Effector memory CD8-positive, alpha-beta T cell (primary cell): ENCODE measurements around the gene ADGRG1.

Source experiments
- ATAC-seq: fragments of 150-1000 bp; cut with Tn5 transposase; replicated peaks from 2 replicates; pipeline ENCODE4 v1.10.0; 2021; ENCODE audit warnings: mild to moderate bottlenecking, moderate library complexity
- DNase-seq, 3 experiments: peaks; one replicate each; pipeline ENCODE4 v3.0.0; 2021
- H3K27ac Mint-ChIP-seq, 2 donors: one replicate each; pipeline ENCODE4 v1.8.0; 2022; ENCODE audit warnings: mild to moderate bottlenecking in 2 of 2, mixed read lengths in 2 of 2, moderate library complexity in 2 of 2
- H3K27me3 Mint-ChIP-seq, 2 donors: one replicate each; pipeline ENCODE4 v1.8.0; 2022; ENCODE audit warnings: mixed read lengths in 2 of 2
- H3K36me3 Mint-ChIP-seq: one replicate; pipeline ENCODE4 v1.8.0; 2022; ENCODE audit warnings: mild to moderate bottlenecking, moderate library complexity, mixed read lengths; ENCODE audit not compliant: insufficient read depth
- H3K4me1 Mint-ChIP-seq, 2 donors: one replicate each; pipeline ENCODE4 v1.8.0; 2022; ENCODE audit warnings: low read depth in 2 of 2, mixed read lengths in 2 of 2
- H3K4me3 Mint-ChIP-seq, 2 donors: one replicate each; pipeline ENCODE4 v1.8.0; 2022; ENCODE audit warnings: mild to moderate bottlenecking in 2 of 2, mixed read lengths in 2 of 2, moderate library complexity in 2 of 2
- H3K9me3 Mint-ChIP-seq, 2 donors: one replicate each; pipeline ENCODE4 v1.8.0; 2022; ENCODE audit warnings: mixed read lengths in 2 of 2

ADGRG1 gene

DNA sequence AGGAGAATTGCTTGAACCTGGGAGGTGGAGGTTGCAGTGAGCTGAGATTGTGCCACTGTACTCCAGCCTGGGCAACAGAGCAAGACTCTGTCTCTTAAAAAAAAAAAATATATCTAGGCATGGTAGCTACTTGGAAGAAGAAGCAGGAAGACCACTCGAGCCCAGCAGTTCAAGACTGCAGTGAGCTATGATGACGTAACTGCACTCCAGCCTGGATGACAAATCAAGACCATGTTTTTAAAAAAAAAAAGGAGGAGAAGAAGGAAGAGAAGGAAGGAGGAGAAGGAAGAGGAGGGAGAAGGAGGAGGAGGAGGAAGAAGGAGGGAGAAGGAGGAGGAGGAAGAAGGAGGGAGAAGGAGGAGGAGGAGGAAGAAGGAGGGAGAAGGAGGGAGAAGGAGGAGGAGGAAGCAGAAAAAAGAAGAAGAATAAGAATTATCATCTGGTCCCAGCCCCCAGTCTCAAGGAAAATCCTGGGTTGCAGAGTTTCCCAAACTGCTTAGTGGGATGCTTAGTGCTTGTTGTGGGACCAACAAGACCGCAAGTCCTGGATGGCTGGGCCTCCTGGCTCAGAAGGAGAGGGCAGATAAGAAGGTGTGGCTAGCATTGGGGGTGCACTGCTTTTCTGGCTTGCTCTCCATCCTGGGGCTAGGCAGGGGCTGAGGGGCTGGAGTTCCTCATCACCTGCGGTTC is 62.5 kb downstream of the ADGRG1 start:
- Mint-ChIP-seq H3K9me3 (no peaks in the 10 kb centered on the region), H3K36me3 (peaks cover 6% of the 10 kb centered on the region), H3K4me1 (peaks cover 21% of the 10 kb centered on the region in 2 donors), H3K4me3 (no peak overlapping the region), H3K27me3 (peaks cover 6 to 13% of the 10 kb centered on the region in 2 donors), H3K27ac (peak overlapping the region in 1 of 2 donors; percentile 88)
- ATAC-seq (no peak), DNase-seq (no peak)

DNA sequence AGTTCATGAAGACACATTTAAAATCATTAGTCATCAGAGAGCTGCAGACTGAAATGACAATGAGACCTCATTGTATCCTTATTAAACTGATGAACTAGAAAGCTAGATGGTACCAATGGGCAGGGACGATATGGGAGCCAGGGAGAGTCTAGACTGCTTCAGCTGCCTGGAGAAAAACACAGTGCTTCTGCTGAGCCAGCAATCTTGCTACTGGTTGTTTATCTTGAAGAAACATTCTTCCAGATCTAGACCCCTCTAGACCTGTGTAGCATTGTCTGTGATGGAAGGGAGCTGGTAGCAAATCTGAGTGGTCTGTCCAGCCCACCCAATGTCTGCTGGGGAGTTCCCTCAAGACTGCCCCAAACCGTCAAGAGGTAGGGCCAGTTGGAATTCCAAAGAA is 64.2 kb downstream of the ADGRG1 start:
- ATAC-seq, result no peak
- DNase-seq, result no peak
- no peaks in the 10 kb centered on the region for H3K9me3 Mint-ChIP-seq
- peaks cover 6% of the 10 kb centered on the region for H3K36me3 Mint-ChIP-seq
- H3K27me3 Mint-ChIP-seq, result peaks cover 6 to 13% of the 10 kb centered on the region in 2 donors
- H3K4me3 Mint-ChIP-seq, result no peak overlapping the region
- peaks cover 21% of the 10 kb centered on the region in 2 donors for H3K4me1 Mint-ChIP-seq
- H3K27ac Mint-ChIP-seq, result peak overlapping the region in 1 of 2 donors; percentile 18

DNA sequence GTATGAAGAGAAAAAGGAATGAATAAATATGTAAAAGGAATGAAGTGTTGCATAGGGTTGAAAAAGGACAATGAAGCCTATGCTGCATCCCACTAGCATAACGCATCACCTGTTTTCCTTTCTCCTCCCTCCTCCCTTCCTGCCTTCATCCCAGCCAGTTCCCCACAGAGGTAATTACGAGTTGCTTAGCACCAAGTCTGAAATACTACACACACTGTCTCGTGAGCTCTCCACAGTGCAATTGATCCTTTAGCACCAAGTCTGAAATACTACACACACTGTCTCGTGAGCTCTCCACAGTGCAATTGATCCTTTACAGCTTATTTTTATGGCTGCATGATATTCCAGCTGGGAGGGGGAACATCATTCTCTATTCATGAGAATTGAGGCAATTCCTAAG is 65.1 kb downstream of the ADGRG1 start:
- Mint-ChIP-seq H3K4me3 (no peak overlapping the region), H3K36me3 (peaks cover 6% of the 10 kb centered on the region), H3K9me3 (no peaks in the 10 kb centered on the region), H3K27ac (peak overlapping the region in 1 of 2 donors; percentile 36), H3K4me1 (peaks cover 14 to 21% of the 10 kb centered on the region in 2 donors), H3K27me3 (peaks cover 6 to 13% of the 10 kb centered on the region in 2 donors)
- no peak for ATAC-seq
- no peak for DNase-seq

DNA sequence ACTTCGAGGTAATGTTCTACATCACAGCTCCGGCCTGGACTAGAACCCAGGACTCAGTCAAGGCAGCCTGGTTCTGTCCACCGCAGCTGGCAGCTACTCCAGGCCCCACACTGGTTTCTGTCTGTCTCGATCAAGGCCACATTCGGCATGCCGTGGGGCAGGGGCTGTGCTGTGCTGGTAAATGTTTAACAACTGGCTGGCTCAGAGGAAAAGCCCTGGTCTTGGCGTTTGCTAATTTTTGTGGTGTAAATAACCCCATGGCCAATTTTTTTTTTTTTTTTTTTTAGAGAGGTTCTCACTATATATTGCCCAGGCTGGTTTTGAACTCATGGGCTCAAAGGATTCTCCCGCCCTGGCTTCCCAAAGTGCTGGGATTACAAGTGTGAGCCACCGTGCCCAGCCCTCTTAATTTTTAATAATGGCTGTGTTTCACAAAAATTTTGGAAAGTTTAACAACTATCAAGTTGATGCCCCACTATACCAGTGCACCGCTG is 65.8 kb downstream of the ADGRG1 start:
- H3K9me3 Mint-ChIP-seq, result no peaks in the 10 kb centered on the region
- H3K27ac Mint-ChIP-seq, result peak overlapping the region in 1 of 2 donors; percentile 32
- peaks cover 9 to 19% of the 10 kb centered on the region in 2 donors for H3K4me1 Mint-ChIP-seq
- ATAC-seq (no peak), DNase-seq (no peak)
- peaks cover 6 to 13% of the 10 kb centered on the region in 2 donors for H3K27me3 Mint-ChIP-seq
- no peak overlapping the region for H3K4me3 Mint-ChIP-seq
- peaks cover 6% of the 10 kb centered on the region for H3K36me3 Mint-ChIP-seq

DNA sequence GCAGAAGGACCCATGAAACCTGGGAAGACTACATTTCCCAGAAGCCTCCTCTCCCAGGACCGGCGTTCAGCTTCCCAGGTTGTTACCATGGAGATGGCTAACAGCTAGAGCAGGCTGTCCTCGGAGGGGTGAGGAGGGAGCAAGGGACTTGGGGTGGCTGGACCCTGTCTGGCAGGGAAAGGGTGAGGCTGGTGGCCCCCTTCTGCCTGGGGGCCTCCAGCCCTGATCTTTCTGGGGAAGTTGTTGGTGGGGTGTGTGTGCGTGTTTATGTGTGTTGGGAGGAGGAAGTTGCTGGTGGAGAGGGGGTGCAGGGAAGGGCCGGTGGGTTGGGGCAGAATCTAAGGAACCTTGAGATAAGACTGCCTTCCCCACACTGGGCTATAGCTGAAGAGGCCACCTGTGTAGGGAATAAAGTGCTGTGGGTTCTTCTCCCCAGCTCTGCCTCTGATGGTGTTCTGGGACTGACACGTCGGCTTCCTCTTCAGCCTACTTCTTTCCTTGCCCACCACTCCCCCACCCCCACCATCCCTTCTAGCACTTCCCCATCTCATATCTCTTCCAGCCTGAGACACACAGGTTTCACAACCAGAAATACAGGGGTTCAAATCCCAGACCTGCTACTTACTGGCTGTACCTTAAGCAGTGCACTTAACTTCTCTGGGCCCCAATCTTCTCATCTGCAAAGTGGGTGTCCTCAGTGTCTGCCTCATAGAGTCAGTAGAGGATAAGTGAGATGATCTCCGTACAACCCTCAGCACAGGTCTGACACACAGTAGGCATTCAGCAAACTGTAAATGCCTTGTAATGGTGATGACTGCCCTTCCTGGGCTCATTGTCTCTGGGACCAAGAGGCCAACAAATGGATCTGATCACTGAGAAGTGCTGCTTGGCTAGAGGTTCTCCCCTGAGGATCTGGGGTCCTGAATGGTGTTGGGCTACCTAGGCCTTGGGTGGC is 66.6 kb downstream of the ADGRG1 start, which contains the start of gene DRC7:
DRC7 (plus strand) TSS at position 82 of the 955 bp plus-strand sequence. CDS start 3,144 bp downstream, outside the sequence.
- no peaks in the 10 kb centered on the region for H3K9me3 Mint-ChIP-seq
- peaks cover 6 to 13% of the 10 kb centered on the region in 2 donors for H3K27me3 Mint-ChIP-seq
- peak within 1 kb of the TSS in 1 of 2 donors; percentile 5 for H3K4me3 Mint-ChIP-seq
- H3K4me1 Mint-ChIP-seq, result peaks cover 3 to 12% of the 10 kb centered on the region in 2 donors
- no peak for ATAC-seq
- H3K36me3 Mint-ChIP-seq, result peaks cover 6% of the 10 kb centered on the region
- H3K27ac Mint-ChIP-seq, result peak within 1 kb of the TSS; percentile 32 to 36
- no peak for DNase-seq

DNA sequence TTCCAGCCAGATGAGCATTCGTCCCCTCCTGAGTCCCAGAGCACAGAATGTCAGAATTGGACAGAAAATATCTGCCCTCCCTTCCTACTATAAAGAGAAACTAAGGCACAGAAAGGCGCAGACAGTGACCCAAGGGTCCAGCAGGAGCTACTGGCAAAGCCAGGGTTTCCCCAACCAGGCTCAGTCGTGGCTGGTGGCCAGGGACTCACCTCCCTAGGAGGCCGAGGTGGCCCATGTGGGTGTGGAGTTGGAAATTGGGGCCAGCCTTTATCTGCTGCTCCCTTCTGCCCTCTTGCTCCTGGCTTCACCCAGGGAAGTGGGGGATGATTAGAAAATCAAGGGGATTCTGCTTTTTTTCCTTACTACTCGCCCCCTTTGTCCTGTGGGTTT is 67.2 kb downstream of the ADGRG1 start:
- Mint-ChIP-seq H3K27me3 (peaks cover 4 to 13% of the 10 kb centered on the region in 2 donors), H3K4me1 (peaks cover 5 to 10% of the 10 kb centered on the region in 2 donors), H3K36me3 (peaks cover 6% of the 10 kb centered on the region), H3K9me3 (no peaks in the 10 kb centered on the region), H3K27ac (no peak overlapping the region), H3K4me3 (no peak overlapping the region)
- no peak for ATAC-seq
- no peak for DNase-seq

DNA sequence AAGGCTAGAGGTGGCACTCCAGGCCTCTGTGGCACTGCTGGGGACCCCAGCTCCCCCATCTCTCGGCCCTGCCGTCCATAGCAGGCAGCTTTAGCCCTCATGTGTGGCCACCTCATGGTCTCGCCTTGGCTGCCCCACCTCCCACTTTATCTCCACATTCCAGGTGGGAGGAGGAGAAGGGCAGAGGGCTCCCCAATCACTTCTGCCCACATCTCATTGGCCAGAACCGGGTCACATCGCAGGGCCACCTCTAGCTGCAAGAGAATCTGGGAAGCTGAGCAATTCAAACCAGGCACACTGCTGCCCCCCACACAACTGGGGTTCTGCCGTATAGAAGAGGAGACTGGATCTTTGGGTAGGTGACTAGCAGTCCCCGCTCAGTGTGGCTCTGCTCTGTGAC is 67.8 kb downstream of the ADGRG1 start:
- Mint-ChIP-seq H3K27me3 (peaks cover 0 to 13% of the 10 kb centered on the region in 2 donors), H3K4me1 (peaks cover 5 to 7% of the 10 kb centered on the region in 2 donors), H3K27ac (no peak overlapping the region), H3K9me3 (no peaks in the 10 kb centered on the region), H3K36me3 (peaks cover 6% of the 10 kb centered on the region), H3K4me3 (no peak overlapping the region)
- no peak for ATAC-seq
- no peak for DNase-seq

DNA sequence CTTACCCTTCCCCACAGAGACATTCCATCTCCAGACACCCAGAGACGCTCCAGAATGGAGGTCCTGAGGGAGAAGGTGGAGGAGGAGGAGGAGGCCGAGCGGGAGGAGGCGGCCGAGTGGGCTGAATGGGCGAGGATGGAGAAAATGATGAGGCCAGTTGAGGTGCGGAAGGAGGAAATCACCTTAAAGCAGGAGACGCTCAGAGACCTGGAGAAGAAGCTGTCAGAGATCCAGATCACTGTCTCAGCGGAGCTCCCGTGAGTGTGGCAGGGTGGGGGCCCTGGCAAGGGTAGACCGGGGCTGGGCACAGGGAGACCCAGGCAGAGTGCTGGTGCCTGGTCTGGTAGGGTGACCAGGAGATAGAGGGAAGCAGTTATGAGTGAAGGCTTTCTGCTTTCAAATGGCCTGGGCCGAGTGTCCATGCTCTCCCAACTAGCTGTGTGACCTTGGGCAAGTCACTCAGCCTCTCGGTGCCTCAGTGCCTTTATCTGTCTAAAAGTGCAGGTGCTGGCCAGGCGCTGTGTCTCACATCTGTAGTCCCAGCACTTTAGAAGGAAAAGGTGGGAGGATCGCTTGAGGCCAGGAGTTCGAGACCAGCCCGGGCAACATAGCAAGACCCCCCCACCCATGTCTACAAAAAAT is 69.6 kb downstream of the ADGRG1 start:
- peaks cover 4% of the 10 kb centered on the region for H3K36me3 Mint-ChIP-seq
- H3K4me1 Mint-ChIP-seq, result peaks cover 5 to 7% of the 10 kb centered on the region in 2 donors
- DNase-seq, result no peak
- no peak overlapping the region for H3K27ac Mint-ChIP-seq
- no peak for ATAC-seq
- H3K27me3 Mint-ChIP-seq, result peaks cover 0 to 7% of the 10 kb centered on the region in 2 donors
- no peaks in the 10 kb centered on the region for H3K9me3 Mint-ChIP-seq
- H3K4me3 Mint-ChIP-seq, result no peak overlapping the region

DNA sequence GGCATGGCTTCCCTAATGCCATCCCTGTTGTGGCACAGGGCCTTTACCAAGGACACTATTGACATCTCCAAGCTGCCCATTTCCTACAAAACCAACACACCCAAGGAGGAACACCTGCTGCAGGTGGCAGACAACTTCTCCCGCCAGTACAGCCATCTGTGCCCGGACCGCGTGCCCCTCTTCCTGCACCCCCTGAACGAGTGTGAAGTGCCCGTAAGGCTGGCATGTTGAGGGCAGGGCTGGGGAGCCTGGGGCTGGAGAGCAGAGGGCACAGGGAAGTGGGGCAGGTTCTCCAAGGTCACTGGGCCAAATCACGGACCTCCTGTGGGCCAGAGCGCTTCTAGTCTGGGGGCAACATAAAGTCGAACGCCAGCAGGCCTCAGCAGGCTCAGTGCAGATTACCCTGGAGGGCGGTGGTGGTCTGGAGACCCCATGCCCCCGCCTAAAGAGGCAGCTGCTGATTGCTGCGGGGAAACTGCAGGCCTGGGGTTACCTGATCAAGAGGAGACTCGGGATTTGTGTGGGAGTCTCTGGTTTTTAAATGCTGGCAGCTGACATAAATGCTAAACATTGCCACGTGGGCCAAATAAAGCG is 70.5 kb downstream of the ADGRG1 start:
- no peak overlapping the region for H3K27ac Mint-ChIP-seq
- ATAC-seq (no peak), DNase-seq (no peak)
- H3K27me3 Mint-ChIP-seq, result peaks cover 0 to under 1% of the 10 kb centered on the region in 2 donors
- peaks cover 4% of the 10 kb centered on the region for H3K36me3 Mint-ChIP-seq
- H3K9me3 Mint-ChIP-seq, result no peaks in the 10 kb centered on the region
- peaks cover 5 to 7% of the 10 kb centered on the region in 2 donors for H3K4me1 Mint-ChIP-seq
- H3K4me3 Mint-ChIP-seq, result no peak overlapping the region

DNA sequence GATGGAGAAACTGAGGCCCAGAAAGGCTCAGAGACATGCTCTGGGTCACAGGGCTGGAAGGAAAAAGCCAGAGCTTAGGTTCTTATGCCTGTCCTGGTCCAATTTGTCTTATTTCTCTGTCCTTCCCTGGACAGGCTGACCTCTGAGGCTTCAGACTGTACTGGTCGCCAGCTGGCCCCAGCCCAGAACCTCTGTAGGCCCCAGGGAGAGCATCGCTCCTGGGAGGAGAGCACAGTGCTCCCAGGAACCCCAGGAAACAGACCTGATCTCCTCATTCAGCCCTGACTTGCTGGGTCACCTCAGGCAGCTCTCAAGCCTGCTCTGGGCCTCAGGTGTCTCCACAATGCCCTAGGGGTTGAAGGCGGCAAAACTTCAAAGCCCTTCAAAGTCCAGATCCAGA is 71.1 kb downstream of the ADGRG1 start:
- no peaks in the 10 kb centered on the region for H3K9me3 Mint-ChIP-seq
- ATAC-seq (no peak), DNase-seq (no peak)
- no peaks in the 10 kb centered on the region for H3K27me3 Mint-ChIP-seq
- H3K4me3 Mint-ChIP-seq, result no peak overlapping the region
- no peak overlapping the region for H3K27ac Mint-ChIP-seq
- H3K36me3 Mint-ChIP-seq, result peaks cover 4% of the 10 kb centered on the region
- H3K4me1 Mint-ChIP-seq, result peaks cover 5 to 7% of the 10 kb centered on the region in 2 donors

DNA sequence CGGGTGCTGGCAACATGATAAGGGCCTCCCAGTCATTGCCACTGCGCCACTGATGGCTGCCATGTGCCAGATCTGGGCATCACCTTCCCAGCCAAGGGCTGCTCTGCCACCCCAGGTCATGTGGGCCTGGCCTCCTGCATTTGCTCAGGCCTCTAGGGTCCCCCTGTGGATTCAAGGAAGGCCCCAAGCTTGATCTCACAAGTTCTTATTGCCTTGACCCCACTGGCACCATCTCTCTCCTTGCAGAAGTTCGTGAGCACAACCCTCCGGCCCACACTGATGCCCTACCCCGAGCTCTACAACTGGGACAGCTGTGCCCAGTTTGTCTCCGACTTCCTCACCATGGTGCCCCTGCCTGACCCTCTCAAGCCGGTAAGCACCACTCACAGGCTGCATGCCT is 71.5 kb downstream of the ADGRG1 start:
- H3K27me3 Mint-ChIP-seq, result no peaks in the 10 kb centered on the region
- peaks cover 4% of the 10 kb centered on the region for H3K36me3 Mint-ChIP-seq
- ATAC-seq, result no peak
- H3K27ac Mint-ChIP-seq, result peak overlapping the region in 1 of 2 donors; percentile 33
- no peaks in the 10 kb centered on the region for H3K9me3 Mint-ChIP-seq
- H3K4me1 Mint-ChIP-seq, result peaks cover 2 to 4% of the 10 kb centered on the region in 2 donors
- DNase-seq, result no peak
- H3K4me3 Mint-ChIP-seq, result no peak overlapping the region

DNA sequence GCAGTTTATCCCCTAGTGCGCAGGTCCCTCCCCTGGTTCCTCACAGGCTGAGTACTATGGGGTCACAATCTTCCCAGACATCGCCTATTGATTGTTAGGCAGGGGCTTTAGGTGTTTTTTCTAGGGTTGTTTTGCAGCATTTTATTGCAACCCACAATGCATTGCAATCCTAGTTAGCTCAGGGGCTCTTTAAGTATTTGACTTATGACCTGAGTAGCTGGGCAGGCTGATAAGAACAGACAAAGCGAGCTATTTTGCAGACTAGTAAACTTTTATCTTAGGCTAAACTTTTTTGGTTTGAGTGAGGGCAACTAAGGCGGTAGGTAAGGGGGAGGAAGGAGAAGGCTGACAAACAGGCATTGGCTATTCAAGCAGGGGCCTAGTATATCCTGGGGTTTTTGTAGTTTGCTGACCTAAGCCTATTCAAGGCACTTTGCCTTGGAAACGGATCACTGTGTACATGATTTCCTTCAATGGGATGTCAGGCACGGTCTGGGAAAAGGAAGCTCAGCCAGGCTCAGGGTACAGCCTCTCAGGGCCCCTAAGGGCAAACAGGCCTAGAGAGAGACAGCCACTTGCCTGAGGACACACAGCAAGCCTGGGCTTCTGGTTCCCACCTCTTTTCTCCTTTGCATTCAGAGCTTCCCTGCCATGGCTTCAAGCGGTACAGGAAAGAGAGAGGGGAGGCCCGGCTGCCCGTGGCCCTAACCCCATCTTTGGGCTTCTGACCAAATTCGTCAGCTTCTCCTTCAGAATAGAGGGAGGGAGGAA is 72.5 kb downstream of the ADGRG1 start:
- no peak for ATAC-seq
- no peak for DNase-seq
- H3K4me3 Mint-ChIP-seq, result no peak overlapping the region

More for the DNA sequence above, 72.5 kb downstream of the ADGRG1 start:
- H3K9me3 Mint-ChIP-seq, result no peaks in the 10 kb centered on the region
- no peaks in the 10 kb centered on the region for H3K27me3 Mint-ChIP-seq
- peaks cover 0 to 2% of the 10 kb centered on the region in 2 donors for H3K4me1 Mint-ChIP-seq
- H3K27ac Mint-ChIP-seq, result no peak overlapping the region
- peaks cover 4% of the 10 kb centered on the region for H3K36me3 Mint-ChIP-seq
